Measurements from ENCODE around the gene SWT1. TPM values are rescaled to one million over a fixed set of nuclear protein-coding genes. Genes with fewer than 3 reads are reported as not detected.
"Not testable (repeated sequence)": the region's sequence is repeated elsewhere in the genome, so short reads cannot be mapped to it uniquely, and the experiment has no call there.

SWT1 gene
- total and polyA plus RNA-seq, 4 donors, result 1.1 to 19.4 (median 3.3) TPM

- H3K4me3 ChIP-seq, result no peak overlapping the region
- peaks cover 0 to 1% (median 0%) of the 10 kb centered on the region in 5 donors for H3K4me1 ChIP-seq (ENCODE audit: control insufficient read depth in 5 of 5, insufficient read depth in 5 of 5, low read length in 5 of 5)
- no peak overlapping the region for H3K9ac ChIP-seq (ENCODE audit: insufficient read depth in 1 of 2, low read length in 2 of 2)
- peaks cover 0 to 1% (median 0%) of the 10 kb centered on the region in 4 donors for H3K36me3 ChIP-seq (ENCODE audit: control insufficient read depth in 4 of 4, insufficient read depth in 4 of 4, low read length in 4 of 4)
- no peaks in the 10 kb centered on the region for H3K27me3 ChIP-seq (ENCODE audit: control insufficient read depth in 3 of 3, insufficient read depth in 3 of 3, low read length in 2 of 3)
- 93 to 94% methylated on average over 4 of the region's 4 CpGs for WGBS, 2 donors
- TF ChIP-seq, protein P1, sequence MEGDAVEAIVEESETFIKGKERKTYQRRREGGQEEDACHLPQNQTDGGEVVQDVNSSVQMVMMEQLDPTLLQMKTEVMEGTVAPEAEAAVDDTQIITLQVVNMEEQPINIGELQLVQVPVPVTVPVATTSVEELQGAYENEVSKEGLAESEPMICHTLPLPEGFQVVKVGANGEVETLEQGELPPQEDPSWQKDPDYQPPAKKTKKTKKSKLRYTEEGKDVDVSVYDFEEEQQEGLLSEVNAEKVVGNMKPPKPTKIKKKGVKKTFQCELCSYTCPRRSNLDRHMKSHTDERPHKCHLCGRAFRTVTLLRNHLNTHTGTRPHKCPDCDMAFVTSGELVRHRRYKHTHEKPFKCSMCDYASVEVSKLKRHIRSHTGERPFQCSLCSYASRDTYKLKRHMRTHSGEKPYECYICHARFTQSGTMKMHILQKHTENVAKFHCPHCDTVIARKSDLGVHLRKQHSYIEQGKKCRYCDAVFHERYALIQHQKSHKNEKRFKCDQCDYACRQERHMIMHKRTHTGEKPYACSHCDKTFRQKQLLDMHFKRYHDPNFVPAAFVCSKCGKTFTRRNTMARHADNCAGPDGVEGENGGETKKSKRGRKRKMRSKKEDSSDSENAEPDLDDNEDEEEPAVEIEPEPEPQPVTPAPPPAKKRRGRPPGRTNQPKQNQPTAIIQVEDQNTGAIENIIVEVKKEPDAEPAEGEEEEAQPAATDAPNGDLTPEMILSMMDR (IDR thresholded peaks at IDR 0.05; ENCODE audit: control extremely low read depth, extremely low read depth), result no peak
- no peak for DNase-seq
- no peaks in the 10 kb centered on the region for H3K9me3 ChIP-seq (ENCODE audit: control insufficient read depth in 4 of 4, insufficient read depth in 3 of 4, low read length in 3 of 4)
- ATAC-seq (ENCODE audit: insufficient read depth, low FRiP score), result no peak
- H3K27ac ChIP-seq (ENCODE audit: low read depth in 1 of 2, low read length in 1 of 2), result no peak overlapping the region
Measured at GRCh38 chr1:185250063-185250462, 93.1 kb downstream of the SWT1 start.

GRCh38 chr1:185251928-185252327, 95.0 kb downstream of the SWT1 start:
- not testable (repeated sequence) for H3K9ac ChIP-seq (ENCODE audit: insufficient read depth in 1 of 2, low read length in 2 of 2); H3K27ac ChIP-seq (ENCODE audit: low read depth in 1 of 2, low read length in 1 of 2); H3K36me3 ChIP-seq (ENCODE audit: control insufficient read depth in 4 of 4, insufficient read depth in 4 of 4, low read length in 4 of 4); ATAC-seq (ENCODE audit: insufficient read depth, low FRiP score); H3K4me3 ChIP-seq; DNase-seq; H3K9me3 ChIP-seq (ENCODE audit: control insufficient read depth in 4 of 4, insufficient read depth in 3 of 4, low read length in 3 of 4); H3K27me3 ChIP-seq (ENCODE audit: control insufficient read depth in 3 of 3, insufficient read depth in 3 of 3, low read length in 2 of 3); H3K4me1 ChIP-seq (ENCODE audit: control insufficient read depth in 5 of 5, insufficient read depth in 5 of 5, low read length in 5 of 5)
- 98 to 100% methylated on average over 3 of the region's 4 CpGs for WGBS, 2 donors

DNA sequence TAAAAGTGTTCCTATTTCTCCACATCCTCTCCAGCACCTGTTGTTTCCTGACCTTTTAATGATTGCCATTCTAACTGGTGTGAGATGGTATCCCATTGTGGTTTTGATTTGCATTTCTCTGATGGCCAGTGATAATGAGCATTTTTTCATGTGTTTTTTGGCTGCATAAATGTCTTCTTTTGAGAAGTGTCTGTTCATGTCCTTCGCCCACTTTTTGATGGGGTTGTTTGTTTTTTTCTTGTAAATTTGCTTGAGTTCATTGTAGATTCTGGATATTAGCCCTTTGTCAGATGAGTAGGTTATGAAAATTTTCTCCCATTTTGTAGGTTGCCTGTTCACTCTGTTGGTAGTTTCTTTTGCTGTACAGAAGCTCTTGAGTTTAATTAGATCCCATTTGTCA, 95.4 kb downstream of the SWT1 start:
- not testable (repeated sequence) for H3K4me1 ChIP-seq (ENCODE audit: control insufficient read depth in 5 of 5, insufficient read depth in 5 of 5, low read length in 5 of 5); ATAC-seq (ENCODE audit: insufficient read depth, low FRiP score); H3K9me3 ChIP-seq (ENCODE audit: control insufficient read depth in 4 of 4, insufficient read depth in 3 of 4, low read length in 3 of 4); H3K36me3 ChIP-seq (ENCODE audit: control insufficient read depth in 4 of 4, insufficient read depth in 4 of 4, low read length in 4 of 4); DNase-seq; H3K27ac ChIP-seq (ENCODE audit: low read depth in 1 of 2, low read length in 1 of 2); H3K4me3 ChIP-seq; H3K27me3 ChIP-seq (ENCODE audit: control insufficient read depth in 3 of 3, insufficient read depth in 3 of 3, low read length in 2 of 3); H3K9ac ChIP-seq (ENCODE audit: insufficient read depth in 1 of 2, low read length in 2 of 2)
- no CpG with 5 or more reads among the region's 1 CpG for WGBS, 2 donors

GRCh38 chr1:185255595-185255994, 98.6 kb downstream of the SWT1 start:
- H3K4me1 ChIP-seq (ENCODE audit: control insufficient read depth in 5 of 5, insufficient read depth in 5 of 5, low read length in 5 of 5); H3K9me3 ChIP-seq (ENCODE audit: control insufficient read depth in 4 of 4, insufficient read depth in 3 of 4, low read length in 3 of 4); H3K27ac ChIP-seq (ENCODE audit: low read depth in 1 of 2, low read length in 1 of 2); H3K4me3 ChIP-seq; H3K9ac ChIP-seq (ENCODE audit: insufficient read depth in 1 of 2, low read length in 2 of 2); ATAC-seq (ENCODE audit: insufficient read depth, low FRiP score); H3K36me3 ChIP-seq (ENCODE audit: control insufficient read depth in 4 of 4, insufficient read depth in 4 of 4, low read length in 4 of 4); H3K27me3 ChIP-seq (ENCODE audit: control insufficient read depth in 3 of 3, insufficient read depth in 3 of 3, low read length in 2 of 3); DNase-seq: not testable (repeated sequence)
- WGBS, 2 donors, result 86 to 98% methylated on average over 5 of the region's 6 CpGs

DNA sequence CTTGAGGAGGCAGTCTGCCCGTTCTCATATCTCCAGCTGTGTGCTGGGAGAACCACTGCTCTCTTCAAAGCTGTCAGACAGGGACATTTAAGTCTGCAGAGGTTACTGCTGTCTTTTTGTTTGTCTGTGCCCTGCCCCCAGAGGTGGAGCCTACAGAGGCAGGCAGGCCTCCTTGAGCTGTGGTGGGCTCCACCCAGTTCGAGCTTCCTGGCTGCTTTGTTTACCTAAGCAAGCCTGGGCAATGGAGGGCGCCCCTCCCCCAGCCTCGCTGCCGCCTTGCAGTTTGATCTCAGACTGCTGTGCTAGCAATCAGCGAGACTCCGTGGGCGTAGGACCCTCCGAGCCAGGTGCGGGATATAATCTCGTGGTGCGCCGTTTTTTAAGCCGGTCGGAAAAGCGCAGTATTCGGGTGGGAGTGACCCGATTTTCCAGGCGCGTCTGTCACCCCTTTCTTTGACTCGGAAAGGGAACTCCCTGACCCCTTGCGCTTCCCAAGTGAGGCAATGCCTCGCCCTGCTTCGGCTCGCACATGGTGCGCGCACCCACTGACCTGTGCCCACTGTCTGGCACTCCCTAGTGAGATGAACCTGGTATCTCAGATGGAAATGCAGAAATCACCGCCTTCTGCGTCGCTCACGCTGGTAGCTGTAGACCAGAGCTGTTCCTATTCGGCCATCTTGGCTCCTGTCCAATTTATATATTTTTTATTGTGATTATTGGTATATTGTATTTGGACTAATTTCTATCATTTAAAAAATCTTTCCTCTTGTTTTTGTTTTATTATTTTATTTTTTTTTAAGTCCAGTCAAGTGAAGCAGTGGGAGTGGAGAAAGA, 100.4 kb downstream of the SWT1 start:
- WGBS, 2 donors, result 94% methylated on average over 18 to 21 of the region's 32 CpGs
- not testable (repeated sequence) for H3K27ac ChIP-seq (ENCODE audit: low read depth in 1 of 2, low read length in 1 of 2); H3K4me3 ChIP-seq; ATAC-seq (ENCODE audit: insufficient read depth, low FRiP score); DNase-seq; H3K27me3 ChIP-seq (ENCODE audit: control insufficient read depth in 3 of 3, insufficient read depth in 3 of 3, low read length in 2 of 3); H3K9me3 ChIP-seq (ENCODE audit: control insufficient read depth in 4 of 4, insufficient read depth in 3 of 4, low read length in 3 of 4); H3K36me3 ChIP-seq (ENCODE audit: control insufficient read depth in 4 of 4, insufficient read depth in 4 of 4, low read length in 4 of 4); H3K9ac ChIP-seq (ENCODE audit: insufficient read depth in 1 of 2, low read length in 2 of 2); H3K4me1 ChIP-seq (ENCODE audit: control insufficient read depth in 5 of 5, insufficient read depth in 5 of 5, low read length in 5 of 5)
